ENCODE measurements around the gene KCNQ5.

Gene KCNQ5

GRCh38 chr6:73004861-73005260 is 383.0 kb downstream of the KCNQ5 start:
- DNase-seq (ENCODE audit: low read depth): no peak

DNA sequence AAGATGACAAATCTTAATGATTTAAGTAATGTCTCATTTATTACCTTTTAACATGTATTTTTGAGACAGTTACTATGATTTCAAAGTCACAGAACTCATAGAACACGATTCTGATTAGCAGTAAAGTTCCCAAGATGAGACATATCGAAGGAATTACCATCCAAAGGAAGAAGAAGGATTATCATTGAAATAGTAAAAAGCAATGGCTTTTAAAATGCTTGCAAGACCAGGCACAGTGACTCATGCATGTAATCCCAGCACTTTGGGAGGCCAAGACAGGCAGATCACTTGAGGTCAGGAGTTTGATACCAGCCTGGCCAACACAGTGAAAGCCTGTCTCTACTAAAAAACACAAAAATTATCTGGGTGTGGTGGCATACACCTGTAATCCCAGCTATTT is 384.3 kb downstream of the KCNQ5 start:
- DNase-seq (ENCODE audit: low read depth): no peak

DNA sequence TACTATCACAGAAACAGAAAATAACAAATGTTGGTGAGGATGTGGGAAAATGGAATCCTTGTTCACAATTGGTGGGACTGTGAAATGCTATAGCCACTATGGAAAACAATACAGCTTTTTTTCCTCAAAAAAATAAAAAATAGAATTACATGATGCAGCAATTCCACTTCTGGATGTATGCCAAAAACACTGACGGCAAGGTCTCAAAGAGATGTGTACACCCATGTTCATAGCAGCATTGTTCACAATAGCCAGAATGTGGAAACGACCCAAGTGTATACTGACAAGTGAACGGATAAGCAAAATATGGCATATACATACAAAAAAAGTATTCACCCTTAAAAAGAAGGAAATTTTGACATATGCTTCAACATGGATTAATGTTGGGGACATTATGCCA is 390.1 kb downstream of the KCNQ5 start:
- no peak for DNase-seq (ENCODE audit: low read depth)

- no peak for DNase-seq (ENCODE audit: low read depth)
These were observed 395.6 kb downstream of the KCNQ5 start for GRCh38 chr6:73017476-73017875.

GRCh38 chr6:73024598-73024997 is 402.7 kb downstream of the KCNQ5 start:
- DNase-seq (ENCODE audit: low read depth): no peak

GRCh38 chr6:73027691-73028090 is 405.8 kb downstream of the KCNQ5 start:
- DNase-seq (ENCODE audit: low read depth): no peak

GRCh38 chr6:73028124-73028766 is 406.4 kb downstream of the KCNQ5 start:
- DNase-seq (ENCODE audit: low read depth): no peak

GRCh38 chr6:73028893-73029450 is 407.1 kb downstream of the KCNQ5 start:
- no peak for DNase-seq (ENCODE audit: low read depth)

GRCh38 chr6:73030257-73030656 is 408.4 kb downstream of the KCNQ5 start:
- DNase-seq (ENCODE audit: low read depth): no peak

- DNase-seq (ENCODE audit: low read depth): no peak
These were observed 409.2 kb downstream of the KCNQ5 start for GRCh38 chr6:73030791-73031782.

DNA sequence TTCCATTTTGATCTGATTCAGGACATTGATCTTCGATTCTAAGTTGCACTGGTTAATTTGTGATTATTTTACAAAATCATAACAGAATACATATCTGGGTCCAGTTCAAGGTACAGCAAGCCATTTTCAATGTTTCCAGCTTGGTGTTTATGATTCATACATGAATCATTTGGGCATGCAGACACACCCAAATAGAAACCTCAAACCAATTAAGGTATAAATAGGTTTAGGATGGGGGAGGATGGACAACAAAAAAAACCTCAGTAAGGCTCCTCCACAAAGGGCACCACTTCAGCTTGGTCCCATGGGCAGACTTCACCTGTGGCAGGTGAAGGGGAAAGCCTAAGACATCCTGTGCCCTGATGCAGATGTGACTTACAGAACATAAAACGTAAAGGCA is 410.7 kb downstream of the KCNQ5 start:
- no peak for DNase-seq (ENCODE audit: low read depth)

- DNase-seq (ENCODE audit: low read depth): no peak
These were observed 414.8 kb downstream of the KCNQ5 start for GRCh38 chr6:73036689-73037088.

DNA sequence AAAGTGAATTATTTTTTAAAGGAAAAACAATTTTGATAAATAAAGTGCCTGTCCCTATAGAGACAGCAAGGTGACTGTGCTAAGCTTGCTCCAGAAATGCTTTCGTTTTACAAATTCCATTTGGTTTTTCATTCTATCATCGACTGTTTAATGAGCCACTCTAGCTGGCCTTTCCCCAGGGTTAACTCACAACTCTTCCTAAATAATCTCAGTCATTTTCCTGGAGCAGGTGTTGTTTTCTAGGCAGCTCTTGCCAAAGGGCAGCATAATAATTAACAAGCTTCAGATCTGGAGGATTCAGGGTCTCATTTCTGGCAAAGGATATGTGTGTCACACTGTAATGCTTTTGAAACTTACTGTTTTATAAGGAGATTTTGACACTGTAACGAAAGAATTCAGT is 419.2 kb downstream of the KCNQ5 start:
- no peak for DNase-seq (ENCODE audit: low read depth)

DNA sequence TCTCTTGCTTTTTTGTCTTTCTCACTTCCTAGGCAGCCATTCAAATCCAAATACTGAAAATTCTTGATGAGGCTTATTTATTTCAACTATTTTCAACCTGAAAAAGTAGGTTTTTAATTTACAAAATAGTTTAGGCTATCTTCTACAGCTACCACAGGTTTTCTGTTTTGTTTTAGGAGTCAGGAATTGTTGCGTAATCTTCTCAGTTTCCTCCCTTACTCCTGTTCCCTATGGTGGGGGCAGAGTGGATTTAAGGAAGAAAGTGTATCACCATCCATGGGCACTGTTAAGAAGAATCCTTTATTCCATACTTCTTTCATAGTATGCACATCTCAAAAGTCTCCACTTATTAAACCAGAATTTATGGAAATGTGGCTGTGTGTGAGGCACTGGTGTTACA is 421.0 kb downstream of the KCNQ5 start:
- DNase-seq (ENCODE audit: low read depth): no peak

DNA sequence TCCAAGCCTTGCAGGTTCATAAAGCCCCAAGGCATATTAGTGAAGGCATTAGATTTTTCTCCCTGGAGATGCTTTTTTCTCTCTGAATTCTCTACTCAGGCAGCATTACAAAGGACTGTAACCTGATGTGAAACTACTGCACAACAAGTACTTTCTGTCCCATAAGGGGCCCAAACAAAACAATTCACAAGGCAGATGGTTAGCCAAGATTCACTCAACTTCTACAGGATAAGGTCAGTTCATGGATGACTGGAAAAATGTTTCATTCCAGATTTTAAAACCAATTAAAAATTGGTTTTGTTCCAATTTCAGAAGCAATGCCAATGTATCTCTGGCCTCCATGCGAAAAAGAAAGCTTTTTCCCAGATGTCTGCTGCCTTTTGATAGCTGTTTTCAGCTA is 421.6 kb downstream of the KCNQ5 start:
- DNase-seq (ENCODE audit: low read depth): no peak

DNA sequence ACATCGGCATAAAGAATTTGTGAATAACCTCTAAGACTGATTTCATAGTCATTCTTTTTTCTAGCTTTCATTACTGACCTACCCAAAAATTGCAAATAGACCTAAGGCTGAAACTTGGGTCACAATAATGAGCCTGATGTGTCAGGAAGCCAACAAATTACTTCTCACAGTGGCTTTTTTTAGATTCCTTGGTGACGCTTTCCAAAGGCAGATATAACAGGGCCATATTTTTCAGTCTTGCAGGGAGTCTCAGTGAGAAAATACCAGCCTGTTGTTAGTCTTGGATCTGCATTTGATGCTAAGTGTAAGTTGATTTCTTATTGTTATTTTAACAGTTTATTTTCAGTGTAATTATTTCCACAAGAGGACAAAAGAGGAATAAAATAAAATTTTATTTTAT is 423.7 kb downstream of the KCNQ5 start:
- DNase-seq (ENCODE audit: low read depth): no peak

DNA sequence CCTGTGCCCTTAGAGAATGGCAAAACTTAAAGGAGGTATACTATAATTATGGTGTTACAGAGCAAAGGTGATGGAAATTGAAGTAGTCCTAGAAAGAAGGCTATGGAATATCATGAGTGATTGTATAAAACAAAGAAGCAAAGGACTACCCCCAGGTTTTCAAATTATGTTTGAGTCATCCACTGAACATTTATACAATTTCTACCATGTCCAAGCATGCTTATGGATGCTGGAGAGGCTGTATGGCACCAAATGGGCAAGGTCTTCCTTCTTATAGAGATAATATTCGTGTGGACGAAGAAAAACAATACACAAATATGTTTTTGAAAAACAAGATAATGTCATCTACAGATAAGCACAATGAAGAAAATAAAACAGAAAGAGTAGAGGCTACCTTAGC is 425.9 kb downstream of the KCNQ5 start:
- DNase-seq (ENCODE audit: low read depth): no peak

DNA sequence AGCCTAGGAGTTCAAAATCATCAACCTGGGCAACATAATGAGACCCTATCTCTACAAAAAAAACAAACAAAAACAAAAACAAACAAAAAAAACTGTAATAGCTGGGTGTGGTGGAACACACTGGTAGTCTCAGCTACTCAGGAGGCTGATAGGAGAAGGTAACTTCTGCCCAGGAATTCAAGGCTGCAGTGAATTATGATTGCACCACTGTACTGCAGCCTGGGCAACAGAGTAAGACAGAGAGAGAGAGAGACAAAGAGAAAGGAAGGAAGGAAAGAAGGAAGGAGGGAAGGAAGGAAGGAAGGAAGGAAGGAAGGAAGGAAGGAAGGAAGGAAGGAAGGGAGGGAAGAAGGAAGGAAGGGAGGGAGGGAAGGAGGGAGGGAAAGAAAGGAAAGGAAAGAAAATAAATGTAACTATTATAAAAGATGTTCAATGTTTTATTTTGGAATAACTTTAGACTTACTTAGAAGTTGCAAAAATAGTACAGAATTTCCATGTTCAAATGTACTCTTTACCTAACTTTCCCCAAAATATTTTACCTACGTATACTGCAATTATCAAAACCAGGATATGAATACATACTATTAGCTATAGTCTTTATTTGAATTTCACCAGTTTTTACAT is 428.2 kb downstream of the KCNQ5 start:
- no peak for DNase-seq (ENCODE audit: low read depth)

- no peak for DNase-seq (ENCODE audit: low read depth)
These were observed 428.8 kb downstream of the KCNQ5 start for GRCh38 chr6:73050706-73051105.

DNA sequence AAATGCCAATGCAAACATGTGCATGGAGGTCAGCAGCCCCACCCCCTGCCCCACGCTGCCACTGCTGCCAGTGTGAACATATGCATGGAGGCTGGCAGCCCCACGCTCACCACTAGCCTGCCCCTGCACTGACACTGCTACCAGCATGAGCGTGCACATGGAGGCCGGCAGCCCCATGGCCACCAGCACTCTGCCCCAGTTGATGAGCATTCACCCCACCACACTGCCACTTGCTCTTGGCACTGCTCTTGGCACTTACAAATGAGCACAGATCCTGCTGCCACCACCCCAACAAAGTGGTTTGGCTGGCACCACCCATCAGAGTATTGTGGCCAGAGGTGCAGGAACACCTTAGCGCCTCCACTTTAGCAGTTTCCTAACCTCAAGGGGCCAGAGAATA is 429.3 kb downstream of the KCNQ5 start:
- DNase-seq (ENCODE audit: low read depth): no peak

DNA sequence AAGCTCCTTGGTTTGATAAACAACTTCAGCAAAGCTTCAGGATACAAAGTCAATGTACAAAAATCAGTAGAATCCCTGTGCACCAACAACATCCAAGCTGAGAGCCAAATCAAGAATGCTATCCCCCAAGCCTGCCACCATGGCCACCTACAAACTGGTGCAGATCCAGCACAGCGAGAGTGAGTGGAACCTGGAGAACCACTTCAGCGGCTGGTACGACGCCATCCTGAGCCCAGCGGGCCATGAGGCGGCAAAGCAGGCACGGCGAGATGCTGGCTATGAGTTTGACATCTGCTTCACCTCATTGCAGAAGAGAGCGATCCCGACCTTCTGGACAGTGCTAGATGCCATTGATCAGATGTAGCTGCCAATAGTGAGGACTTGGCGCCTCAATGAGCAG is 433.1 kb downstream of the KCNQ5 start:
- no peak for DNase-seq (ENCODE audit: low read depth)

DNA sequence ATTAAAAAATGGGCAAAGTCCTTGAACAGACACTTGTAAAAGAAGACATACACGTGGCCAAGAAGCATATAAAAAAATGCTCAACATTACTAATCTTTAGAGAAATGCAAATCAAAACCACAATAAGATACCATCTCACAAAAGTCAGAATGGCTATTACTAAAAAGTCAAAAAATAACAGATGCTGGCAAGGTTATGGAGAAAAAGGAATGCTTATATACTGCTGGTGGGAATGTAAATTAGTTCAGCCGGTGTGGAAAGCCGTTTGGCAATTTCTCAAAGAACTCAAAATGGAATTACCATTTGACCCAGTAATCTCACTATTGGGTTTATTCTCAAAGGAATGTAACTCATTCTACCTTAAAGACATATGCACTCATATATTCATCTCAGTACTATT is 436.9 kb downstream of the KCNQ5 start:
- DNase-seq (ENCODE audit: low read depth): no peak

GRCh38 chr6:73062130-73062529 is 440.3 kb downstream of the KCNQ5 start:
- DNase-seq (ENCODE audit: low read depth): no peak
